ENCODE data around the gene NXN.

- TF ChIP-seq YY1 (IDR thresholded peaks at IDR 0.05; ENCODE audit: insufficient read depth, insufficient read length) = no peak
- no peak for TF ChIP-seq SUZ12 (IDR thresholded peaks at IDR 0.05; ENCODE audit: extremely low read depth, insufficient read depth, insufficient read length)
Observed at GRCh38 chr17:1025733-1026598, 46.4 kb upstream of the NXN start.

Data from NT2/D1 (cell line).